A549 (cell line): Measurements from ENCODE around the gene ARMH1.
A peak's percentile ranks its signal among the peaks of the same experiment; 100 is the strongest.

Source experiments
- BHLHE40 ChIP-seq: IDR thresholded peaks from 2 replicates; pipeline ENCODE4 v1.6.1; 2012; ENCODE audit warnings: low read depth, low read length, inconsistent platforms
- CBX2 ChIP-seq: fragments of 200-600 bp; sonication (generic); IDR thresholded peaks from 2 replicates; pipeline ENCODE4 v1.6.1; 2016; ENCODE audit warnings: low read depth, mild to moderate bottlenecking, borderline replicate concordance
- CEBPB ChIP-seq, 2 experiments: fragments of >200 bp in 1 of 2; sonication (Bioruptor Twin) in 1 of 2; formaldehyde crosslinking in 1 of 2; IDR thresholded peaks; 2 replicates each; pipeline ENCODE4 v1.6.1; 2012 to 2016
- CHD2 ChIP-seq: fragments of 150-350 bp; IDR thresholded peaks from 2 replicates; pipeline ENCODE4 v1.6.1; 2014; ENCODE audit warnings: low read length; ENCODE audit not compliant: partially characterized antibody
- MAFK ChIP-seq: fragments of 450-650 bp; IDR thresholded peaks from 2 replicates; pipeline ENCODE4 v1.6.1; 2014; ENCODE audit not compliant: partially characterized antibody
- POLR2A ChIP-seq: IDR thresholded peaks from 2 replicates; pipeline ENCODE4 v1.6.1; 2012; ENCODE audit warnings: mild to moderate bottlenecking, low read length
- RCOR1 ChIP-seq: fragments of 150-350 bp; IDR thresholded peaks from 2 replicates; pipeline ENCODE4 v1.6.1; 2014; ENCODE audit warnings: antibody characterized with exemption, low read length, low read depth
- ZFP36 ChIP-seq: fragments of 450-650 bp; IDR thresholded peaks from 2 replicates; pipeline ENCODE4 v1.6.1; 2014; ENCODE audit warnings: borderline replicate concordance; ENCODE audit not compliant: partially characterized antibody
- ZSCAN20 ChIP-seq: fragments of 250-450 bp; sonication (Bioruptor Pico); IDR thresholded peaks from 2 replicates; pipeline ENCODE4 v1.8.0; 2022; ENCODE audit warnings: mild to moderate bottlenecking, moderate library complexity
- TF ChIP-seq, protein P1 (sequence below): fragments of >200 bp; sonication (Bioruptor Twin); formaldehyde crosslinking; IDR thresholded peaks from 3 replicates; pipeline ENCODE4 v1.5.1; 2016

- TF ChIP-seq, protein P1, sequence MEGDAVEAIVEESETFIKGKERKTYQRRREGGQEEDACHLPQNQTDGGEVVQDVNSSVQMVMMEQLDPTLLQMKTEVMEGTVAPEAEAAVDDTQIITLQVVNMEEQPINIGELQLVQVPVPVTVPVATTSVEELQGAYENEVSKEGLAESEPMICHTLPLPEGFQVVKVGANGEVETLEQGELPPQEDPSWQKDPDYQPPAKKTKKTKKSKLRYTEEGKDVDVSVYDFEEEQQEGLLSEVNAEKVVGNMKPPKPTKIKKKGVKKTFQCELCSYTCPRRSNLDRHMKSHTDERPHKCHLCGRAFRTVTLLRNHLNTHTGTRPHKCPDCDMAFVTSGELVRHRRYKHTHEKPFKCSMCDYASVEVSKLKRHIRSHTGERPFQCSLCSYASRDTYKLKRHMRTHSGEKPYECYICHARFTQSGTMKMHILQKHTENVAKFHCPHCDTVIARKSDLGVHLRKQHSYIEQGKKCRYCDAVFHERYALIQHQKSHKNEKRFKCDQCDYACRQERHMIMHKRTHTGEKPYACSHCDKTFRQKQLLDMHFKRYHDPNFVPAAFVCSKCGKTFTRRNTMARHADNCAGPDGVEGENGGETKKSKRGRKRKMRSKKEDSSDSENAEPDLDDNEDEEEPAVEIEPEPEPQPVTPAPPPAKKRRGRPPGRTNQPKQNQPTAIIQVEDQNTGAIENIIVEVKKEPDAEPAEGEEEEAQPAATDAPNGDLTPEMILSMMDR: peak; percentile 71
- TF ChIP-seq POLR2A: no peak
- TF ChIP-seq ZSCAN20: no peak
- no peak for TF ChIP-seq ZFP36
- no peak for TF ChIP-seq CHD2
- TF ChIP-seq MAFK: no peak
- TF ChIP-seq CBX2: no peak
- TF ChIP-seq RCOR1: no peak
- no peak for TF ChIP-seq CEBPB (IDR thresholded peaks at IDR 0.05)
- no peak for TF ChIP-seq BHLHE40
Observed at GRCh38 chr1:44652445-44653106, 21.9 kb upstream of the ARMH1 start.
